ENCODE data around the gene POU5F2.

- TF ChIP-seq GATA2 (IDR thresholded peaks at IDR 0.05; ENCODE audit: low read depth, low read length) (no peak), GATA3 (IDR thresholded peaks at IDR 0.05; ENCODE audit: low read depth, low read length) (no peak)
Measured at GRCh38 chr5:93735378-93735777, 6.0 kb downstream of the POU5F2 start.
